Spleen (tissue), 7 donors: ENCODE measurements around the gene ARSA.

Experiments
- CTCF ChIP-seq, 11 experiments: fragments of 200-600 bp in 7 of 11; fragments of 450-650 bp in 4 of 11; sonication (generic) in 4 of 11; IDR thresholded peaks in 8 of 11; conservative IDR thresholded peaks in 3 of 11; 1 replicate in 7 of 11; 2 replicates in 4 of 11; pipeline versions ENCODE4 v1.4.0 to v1.8.0; 2016 to 2021; ENCODE audit warnings: antibody characterized with exemption in 11 of 11, inconsistent platforms in 4 of 11, mild to moderate bottlenecking in 1 of 11
- POLR2A ChIP-seq, 3 donors: fragments of 450-650 bp; IDR thresholded peaks; one replicate each; pipeline ENCODE4 v1.5.1; 2017; ENCODE audit warnings: antibody characterized with exemption in 3 of 3, mild to moderate bottlenecking in 1 of 3
- POLR2AphosphoS5 ChIP-seq, 3 donors: sonication (generic); formaldehyde crosslinking; IDR thresholded peaks; one replicate each; pipeline ENCODE4 v1.5.1; 2017; ENCODE audit warnings: antibody characterized with exemption in 3 of 3
- donor health status: DM: no; HTN: no; CAD: no; lungs with moderate emphysema.
- donor health status: DM: no; HTN: no; CAD: no.
- donor health status: DM: no; HTN: no; CAD: no.

GRCh38 chr22:50656122-50657070, 28.4 kb upstream of the ARSA start:
- TF ChIP-seq CTCF (IDR thresholded peaks at IDR 0.05 in 8 of 11, conservative IDR thresholded peaks at IDR 0.05 in 3 of 11) (no peak), POLR2AphosphoS5 (IDR thresholded peaks at IDR 0.05) (peak; percentile 82 to 86 (median 84)), POLR2A (IDR thresholded peaks at IDR 0.05) (no peak)
